ENCODE results near the gene YEATS2.
"Not testable (repeated sequence)": the region's sequence is repeated elsewhere in the genome, so short reads cannot be mapped to it uniquely, and the experiment has no call there.

YEATS2 gene

GRCh38 chr3:183697610-183698317, at the start of gene YEATS2:
Gene YEATS2, plus strand, starts transcription at chr3:183697797. Its CDS starts 17,366 bp downstream, at chr3:183715163.
- DNase-seq = peak; percentile 77

- no peak for DNase-seq
These were observed 47.0 kb upstream of the YEATS2 start for GRCh38 chr3:183650554-183650953.

- no peak for DNase-seq
These were observed 44.2 kb upstream of the YEATS2 start for GRCh38 chr3:183653209-183654064.

DNA sequence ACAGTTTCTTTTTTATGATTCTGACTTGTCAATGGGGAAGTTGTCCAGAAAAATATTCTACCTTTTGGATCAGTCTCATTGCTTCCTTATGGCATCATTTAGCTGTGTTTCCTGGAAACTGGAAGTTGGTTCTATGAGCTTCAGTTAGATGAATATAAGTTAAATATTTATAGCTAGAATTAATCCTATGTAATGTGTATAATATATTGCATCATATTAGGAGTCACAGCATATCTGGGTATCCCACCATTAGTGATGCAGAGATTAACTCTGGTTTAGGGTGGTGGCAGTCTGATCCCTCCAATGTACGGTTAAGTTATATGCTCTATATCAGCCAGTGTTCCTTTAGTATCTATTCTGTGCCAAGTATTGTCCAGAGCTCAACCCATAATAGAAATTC, 42.9 kb upstream of the YEATS2 start:
- no peak for DNase-seq

DNA sequence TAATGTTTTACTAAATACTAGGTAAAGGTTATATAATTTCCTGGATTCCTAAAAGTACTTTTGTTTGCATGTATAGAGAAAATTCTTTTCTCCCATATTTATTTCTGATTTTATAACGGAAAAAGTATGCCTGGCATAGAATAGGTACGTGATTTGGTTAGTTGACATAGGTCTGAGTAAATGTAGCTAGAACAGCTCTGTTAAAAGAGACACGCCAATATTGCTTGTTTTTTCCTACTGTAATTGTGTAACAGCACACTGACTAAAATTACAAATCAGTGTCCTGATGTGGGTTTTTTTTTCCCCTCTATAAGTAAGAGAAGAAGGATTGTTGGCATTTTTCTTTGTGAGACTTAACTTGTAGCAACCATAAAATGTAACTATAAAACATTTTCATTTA, 35.5 kb upstream of the YEATS2 start:
- DNase-seq = no peak

DNA sequence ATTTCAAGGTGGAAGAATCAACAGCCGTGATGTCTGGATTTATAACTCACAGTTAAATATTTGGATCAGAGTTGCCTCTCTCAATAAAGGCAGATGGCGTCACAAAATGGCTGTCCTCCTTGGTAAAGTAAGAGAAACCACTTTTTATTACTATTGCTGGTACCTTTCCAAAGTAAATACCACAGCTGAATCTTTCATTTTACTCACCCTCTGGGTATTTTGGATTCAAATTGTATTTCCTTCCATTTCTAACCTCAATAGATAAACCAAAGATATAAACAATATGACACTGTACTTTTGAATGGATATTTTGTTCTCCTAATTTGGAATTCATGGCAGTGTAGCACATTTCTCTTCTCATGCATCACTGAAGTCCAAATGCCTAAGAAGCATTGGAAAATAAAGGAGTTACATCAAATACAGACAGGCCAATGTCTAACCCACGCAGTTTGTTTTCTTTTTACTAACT, 32.6 kb upstream of the YEATS2 start:
- DNase-seq = no peak

GRCh38 chr3:183680061-183680460, 17.5 kb upstream of the YEATS2 start:
- no peak for DNase-seq

- DNase-seq = no peak
These were observed 9.9 kb upstream of the YEATS2 start for GRCh38 chr3:183687705-183688104.

DNA sequence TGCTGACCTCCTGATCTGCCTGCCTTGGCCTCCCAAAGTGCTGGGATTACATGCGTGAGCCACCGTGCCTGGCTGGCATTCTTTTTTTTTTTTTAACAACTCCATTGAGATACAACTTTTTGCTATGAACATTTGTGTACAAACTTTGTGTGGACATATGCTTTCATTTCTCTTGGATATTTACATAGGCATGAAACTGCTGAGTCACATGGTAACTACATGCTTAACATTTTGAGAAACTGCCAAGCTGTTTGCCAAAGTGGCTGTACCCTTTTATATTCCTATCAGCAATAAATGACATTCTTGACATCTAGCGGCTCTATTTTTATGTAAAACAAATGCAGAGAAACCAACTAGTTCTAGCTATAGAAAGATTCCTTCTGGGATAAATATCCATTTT, 8.7 kb upstream of the YEATS2 start:
- DNase-seq = no peak

GRCh38 chr3:183689621-183690020, 8.0 kb upstream of the YEATS2 start:
- DNase-seq = not testable (repeated sequence)

DNA sequence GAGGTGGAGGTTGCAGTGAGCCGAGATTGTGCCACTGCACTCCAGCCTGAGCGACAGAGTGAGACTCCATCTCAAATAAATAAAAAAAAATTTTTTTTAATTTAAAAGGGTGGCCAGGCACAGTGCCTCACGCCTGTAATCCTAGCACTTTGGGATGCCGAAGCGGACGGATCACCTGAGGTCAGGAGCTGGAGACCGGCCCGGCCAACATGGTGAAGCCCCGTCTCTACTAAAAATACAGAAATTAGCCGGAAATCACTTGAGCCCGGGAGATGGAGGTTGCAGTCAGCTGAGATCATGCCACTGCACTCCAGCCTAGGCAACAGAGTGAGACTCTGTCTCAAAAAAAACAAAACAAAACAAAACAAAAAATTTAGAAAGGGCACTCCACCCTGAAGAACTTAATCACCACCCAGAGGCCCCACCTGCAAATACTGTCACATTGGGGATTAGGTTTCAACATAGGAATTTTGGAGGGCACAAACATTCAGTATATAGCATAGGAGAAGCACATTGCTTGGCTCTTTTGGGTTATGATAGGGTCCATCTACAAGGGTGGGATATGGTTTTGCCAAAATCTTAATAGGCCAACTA, 7.1 kb upstream of the YEATS2 start:
- no peak for DNase-seq

- no peak for DNase-seq
These were observed 5.2 kb upstream of the YEATS2 start for GRCh38 chr3:183692436-183692835.

- DNase-seq = no peak
These were observed 1.8 kb upstream of the YEATS2 start for GRCh38 chr3:183695569-183696364.

- DNase-seq = no peak
These were observed 431 bp upstream of the YEATS2 start for GRCh38 chr3:183697123-183697609.

DNA sequence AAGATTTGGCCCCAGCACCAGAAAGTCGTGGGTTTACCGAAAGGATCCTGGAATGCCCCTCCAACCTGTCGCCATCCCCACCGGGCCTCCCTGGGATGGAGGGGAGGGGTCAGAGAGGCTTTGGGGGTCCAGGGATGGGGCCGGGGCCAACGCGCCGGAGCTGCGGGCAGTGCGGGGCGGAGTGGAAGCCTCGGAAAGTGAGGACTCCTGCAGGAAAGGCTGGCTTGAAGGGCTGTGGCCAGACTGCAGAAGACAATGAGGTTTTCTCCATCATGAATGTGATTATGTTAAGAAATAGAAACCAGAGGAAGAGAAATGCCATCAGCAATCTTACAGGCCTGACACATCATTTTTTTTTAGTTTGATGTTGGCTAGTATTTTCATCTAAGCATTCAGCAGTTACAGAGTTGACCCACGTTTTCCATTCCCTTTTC, 738 bp downstream of the YEATS2 start:
- no peak for DNase-seq

- peak; percentile 21 for DNase-seq
These were observed 1.2 kb downstream of the YEATS2 start for GRCh38 chr3:183698756-183699155.

- DNase-seq = no peak
These were observed 1.8 kb downstream of the YEATS2 start for GRCh38 chr3:183699238-183699947.

GRCh38 chr3:183701744-183702143, 4.1 kb downstream of the YEATS2 start:
- DNase-seq = no peak

GRCh38 chr3:183703892-183704291, 6.3 kb downstream of the YEATS2 start:
- DNase-seq = not testable (repeated sequence)

DNA sequence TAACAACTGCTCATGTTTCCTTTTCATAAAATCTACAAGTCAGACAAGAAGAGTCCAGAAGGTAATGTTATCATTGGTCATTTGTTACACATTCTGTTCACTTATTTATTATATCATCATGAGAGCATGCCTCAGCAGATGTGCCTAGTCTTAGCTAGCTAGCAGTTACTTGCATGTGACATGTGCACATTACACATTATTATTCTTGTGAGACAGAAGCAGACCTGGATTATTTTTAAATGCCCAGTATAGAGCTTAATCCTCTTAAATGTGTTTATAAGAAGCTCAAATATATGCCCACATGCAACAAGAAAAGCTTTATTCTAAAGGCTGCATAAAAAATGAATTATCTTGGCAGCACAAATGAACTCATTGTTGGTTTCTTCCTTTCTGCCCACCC, 12.6 kb downstream of the YEATS2 start:
- DNase-seq = no peak

DNA sequence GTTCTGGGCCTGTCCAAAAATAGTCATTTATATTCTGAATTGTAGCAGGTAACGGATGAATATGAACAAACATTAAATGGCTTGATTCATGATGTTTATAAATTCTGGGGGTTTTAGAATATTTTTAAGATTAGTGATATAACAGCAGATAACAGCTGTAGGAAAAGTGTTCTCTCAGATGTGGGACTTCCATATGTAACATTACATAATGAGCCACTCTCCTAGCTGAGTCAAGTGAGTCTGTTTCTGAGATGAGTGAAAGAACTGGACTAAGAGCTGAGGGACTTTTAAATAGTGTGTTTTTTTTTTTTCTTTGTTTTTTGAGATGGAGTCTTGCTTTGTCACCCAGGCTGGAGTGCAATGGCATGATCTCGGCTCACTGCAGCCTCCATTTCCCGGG, 13.9 kb downstream of the YEATS2 start:
- DNase-seq = no peak

- no peak for DNase-seq
These were observed 17.0 kb downstream of the YEATS2 start for GRCh38 chr3:183714622-183715021.

Measured in NCI-H1092 treated with DMSO at 0.1 percent for 48 hours (cell line).